Prostate gland (tissue), 2 donors: Measurements from ENCODE around the gene MIEF2.

Experiments
- POLR2A ChIP-seq: fragments of 450-650 bp; IDR thresholded peaks from one replicate; pipeline ENCODE4 v1.6.1; 2016; ENCODE audit warnings: antibody characterized with exemption, mild to moderate bottlenecking
- TF ChIP-seq, protein P1 (sequence below), 4 experiments: fragments of 200-600 bp in 2 of 4; fragments of 450-650 bp in 2 of 4; sonication (generic) in 2 of 4; IDR thresholded peaks; 1 replicate in 3 of 4; 2 replicates in 1 of 4; pipeline ENCODE4 v1.5.1; 2016 to 2019; ENCODE audit warnings: antibody characterized with exemption in 4 of 4, mild to moderate bottlenecking in 2 of 4, moderate library complexity in 2 of 4

DNA sequence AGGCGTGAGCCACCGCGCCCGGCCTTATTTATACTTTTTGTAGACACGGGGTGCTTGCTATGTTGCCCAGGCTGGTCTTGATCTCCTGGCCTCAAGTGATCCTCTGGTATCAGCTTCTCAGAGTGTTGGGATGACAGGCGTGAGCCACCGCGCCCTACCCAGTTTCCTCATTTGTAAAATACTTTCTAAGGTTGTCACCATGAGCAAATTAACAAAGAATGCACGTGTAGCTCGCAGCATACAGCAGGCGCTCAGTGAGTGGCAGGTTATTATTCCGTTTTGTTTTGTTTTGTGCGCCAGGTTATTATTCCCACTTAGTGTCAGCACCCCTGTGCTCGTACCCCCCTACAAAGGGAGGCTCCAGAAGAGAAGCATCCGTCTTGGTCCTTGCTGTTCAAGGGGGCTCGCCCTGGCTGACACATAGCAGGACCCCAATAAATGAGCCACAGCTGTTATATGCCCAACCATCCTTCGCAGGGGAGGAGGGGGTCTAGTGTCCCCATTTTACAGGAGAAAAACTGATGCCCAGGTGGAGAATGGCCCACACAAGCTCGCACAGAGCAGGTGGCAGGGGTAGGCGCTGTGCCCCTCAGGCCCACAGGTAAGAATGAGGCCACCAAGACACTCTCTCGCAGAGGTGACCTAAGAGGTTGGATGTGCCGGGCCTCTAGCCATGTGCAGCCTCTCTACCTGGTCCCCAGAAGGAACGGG, 686 bp upstream of the MIEF2 start:
- no peak for TF ChIP-seq POLR2A
- TF ChIP-seq, protein P1, sequence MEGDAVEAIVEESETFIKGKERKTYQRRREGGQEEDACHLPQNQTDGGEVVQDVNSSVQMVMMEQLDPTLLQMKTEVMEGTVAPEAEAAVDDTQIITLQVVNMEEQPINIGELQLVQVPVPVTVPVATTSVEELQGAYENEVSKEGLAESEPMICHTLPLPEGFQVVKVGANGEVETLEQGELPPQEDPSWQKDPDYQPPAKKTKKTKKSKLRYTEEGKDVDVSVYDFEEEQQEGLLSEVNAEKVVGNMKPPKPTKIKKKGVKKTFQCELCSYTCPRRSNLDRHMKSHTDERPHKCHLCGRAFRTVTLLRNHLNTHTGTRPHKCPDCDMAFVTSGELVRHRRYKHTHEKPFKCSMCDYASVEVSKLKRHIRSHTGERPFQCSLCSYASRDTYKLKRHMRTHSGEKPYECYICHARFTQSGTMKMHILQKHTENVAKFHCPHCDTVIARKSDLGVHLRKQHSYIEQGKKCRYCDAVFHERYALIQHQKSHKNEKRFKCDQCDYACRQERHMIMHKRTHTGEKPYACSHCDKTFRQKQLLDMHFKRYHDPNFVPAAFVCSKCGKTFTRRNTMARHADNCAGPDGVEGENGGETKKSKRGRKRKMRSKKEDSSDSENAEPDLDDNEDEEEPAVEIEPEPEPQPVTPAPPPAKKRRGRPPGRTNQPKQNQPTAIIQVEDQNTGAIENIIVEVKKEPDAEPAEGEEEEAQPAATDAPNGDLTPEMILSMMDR (IDR thresholded peaks at IDR 0.05), result no peak
